ENCODE data around the gene MALL.
"Not testable (repeated sequence)": the region's sequence is repeated elsewhere in the genome, so short reads cannot be mapped to it uniquely, and the experiment has no call there.

Gene MALL

GRCh38 chr2:110120171-110121051, 4.8 kb upstream of the MALL start:
- no peak for DNase-seq

DNA sequence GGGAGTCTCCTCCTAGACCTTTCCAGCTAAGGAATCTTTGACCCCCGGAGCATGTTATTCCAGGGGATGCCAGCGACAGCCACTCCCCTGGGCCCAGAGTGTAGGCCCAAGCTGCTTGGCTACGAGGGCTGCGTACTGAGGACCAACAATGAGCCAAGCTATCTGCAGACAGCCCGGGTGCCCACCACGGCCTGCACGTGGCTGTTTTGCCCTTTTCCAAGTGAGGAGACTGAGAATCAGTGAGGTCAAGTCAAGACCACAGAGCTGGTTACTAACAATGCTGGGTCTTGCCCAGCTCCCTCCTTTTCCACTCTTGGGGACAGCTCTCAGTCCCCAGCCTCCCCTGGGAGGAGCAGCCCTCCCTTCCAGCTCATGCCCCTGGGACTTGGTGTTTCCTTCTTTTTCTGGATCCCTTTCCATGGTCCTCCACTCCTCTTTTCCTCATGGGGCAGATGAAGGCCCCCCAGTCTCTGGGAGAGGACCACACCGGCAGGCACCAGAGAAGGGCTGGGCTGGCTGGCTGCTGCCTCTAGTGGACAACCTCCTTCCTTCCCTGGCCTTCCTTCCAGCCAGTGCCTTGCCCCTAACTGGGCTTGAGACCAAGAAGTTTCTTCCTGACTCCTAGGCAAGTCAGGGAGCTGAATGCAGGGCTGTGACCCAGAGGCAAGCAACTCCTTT, 550 bp upstream of the MALL start:
- DNase-seq, result no peak

- no peak for DNase-seq
Observed at GRCh38 chr2:110114831-110115255, 779 bp downstream of the MALL start.

- DNase-seq, result no peak
Observed at GRCh38 chr2:110113961-110114591, 1.5 kb downstream of the MALL start.

- DNase-seq, result not testable (repeated sequence)
Observed at GRCh38 chr2:110108291-110108690, 7.3 kb downstream of the MALL start.

DNA sequence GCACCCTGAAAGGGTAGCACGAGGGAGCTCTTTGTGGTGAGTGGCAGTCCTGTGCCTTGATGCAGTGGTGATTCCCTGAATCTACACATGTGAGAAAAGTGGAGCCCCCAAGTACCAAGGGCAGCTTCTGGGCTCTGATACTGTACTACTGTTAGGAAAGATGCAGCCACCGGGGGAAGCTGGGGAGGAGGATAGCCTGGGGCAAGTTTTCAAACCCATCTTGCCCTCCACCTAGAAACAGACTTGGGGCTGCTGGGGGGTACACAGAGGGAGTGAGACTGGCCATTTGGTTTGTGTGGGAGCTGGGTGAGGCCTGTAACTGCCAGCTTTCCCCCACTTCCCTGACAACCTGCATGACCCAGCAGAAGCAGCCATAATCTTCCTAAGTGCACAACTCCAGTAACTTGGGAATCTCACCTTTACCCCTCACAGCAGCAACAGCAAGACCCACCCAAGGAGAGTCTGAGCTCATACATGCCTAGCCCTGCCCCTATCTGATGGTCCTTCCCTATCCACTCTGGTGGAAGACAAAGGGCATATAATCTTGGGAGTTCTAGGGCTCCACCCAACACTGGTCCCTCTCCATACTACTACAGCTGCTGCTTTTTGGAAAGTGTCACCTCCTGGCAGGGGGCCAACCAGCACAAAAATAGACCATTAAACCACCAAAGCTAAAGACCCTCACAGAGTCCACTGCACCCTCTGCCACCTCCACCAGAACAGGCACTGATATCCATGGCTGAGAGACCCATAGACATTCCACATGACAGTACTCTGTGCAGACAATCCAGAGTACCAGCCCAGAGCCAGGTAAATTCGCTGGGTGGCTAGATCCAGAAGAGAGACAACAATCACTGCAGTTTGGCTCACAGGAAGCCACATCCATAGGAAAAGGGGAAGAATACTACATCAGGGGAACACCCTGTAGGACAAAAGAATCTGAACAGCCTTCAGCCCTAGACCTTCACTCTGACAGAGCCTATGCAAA, 8.2 kb downstream of the MALL start:
- no peak for DNase-seq

DNA sequence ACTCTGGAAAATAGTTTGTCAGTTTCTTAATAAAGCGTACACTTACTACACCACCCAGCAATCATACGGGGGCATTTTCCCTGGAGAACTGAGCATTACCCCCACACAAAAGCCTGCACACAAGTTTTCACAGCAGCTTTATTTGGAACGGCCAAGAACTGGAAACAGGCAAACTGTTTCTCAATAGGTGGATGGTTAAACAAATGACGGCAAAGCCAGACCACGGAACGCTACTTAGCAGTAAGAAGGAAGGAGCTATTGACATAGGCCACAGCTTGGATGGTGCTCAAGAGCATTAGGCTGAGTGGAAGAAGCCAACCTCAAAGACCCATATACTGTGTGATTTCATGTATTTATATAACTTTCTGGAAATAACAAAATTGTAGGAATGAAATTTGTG, 9.0 kb downstream of the MALL start:
- DNase-seq, result no peak

GRCh38 chr2:110105608-110106467, 9.8 kb downstream of the MALL start:
- DNase-seq, result no peak

GRCh38 chr2:110105183-110105582, 10.4 kb downstream of the MALL start:
- DNase-seq, result no peak

DNA sequence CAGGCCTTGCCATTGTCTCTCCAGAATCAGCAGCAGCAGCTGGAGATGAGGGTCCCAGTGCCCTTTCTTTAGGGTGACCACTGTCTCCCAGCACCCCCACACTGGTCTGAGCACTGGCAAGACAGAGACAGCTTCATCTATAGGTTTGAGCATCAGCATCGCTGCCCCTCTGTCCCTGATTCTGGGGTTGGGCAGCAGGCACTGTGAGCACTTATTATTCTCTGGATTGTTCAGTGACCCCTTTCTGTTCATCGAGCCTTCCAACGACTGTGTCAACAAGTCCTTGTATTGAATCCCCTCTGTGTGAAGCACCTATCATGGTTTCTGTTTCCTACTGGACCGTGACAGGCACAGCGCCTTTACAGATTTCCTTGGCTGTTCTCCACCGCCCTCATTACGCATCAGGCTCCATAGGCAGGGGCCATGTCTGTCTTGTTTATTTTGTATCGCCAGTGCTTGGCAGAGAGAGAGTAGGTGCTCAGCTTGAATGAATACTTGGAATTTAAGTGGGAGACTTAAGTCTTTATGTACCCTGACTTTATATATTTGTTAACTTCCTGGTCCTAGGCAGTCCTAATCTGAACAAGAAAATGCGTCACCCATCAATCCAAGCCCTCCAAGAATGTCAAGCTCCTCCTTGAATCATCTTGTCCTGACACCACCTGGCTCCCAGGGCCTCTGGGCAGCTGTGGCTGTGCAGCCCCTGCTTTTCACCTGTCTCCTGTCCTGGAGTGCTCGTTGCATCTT, 11.4 kb downstream of the MALL start:
- no peak for DNase-seq

DNA sequence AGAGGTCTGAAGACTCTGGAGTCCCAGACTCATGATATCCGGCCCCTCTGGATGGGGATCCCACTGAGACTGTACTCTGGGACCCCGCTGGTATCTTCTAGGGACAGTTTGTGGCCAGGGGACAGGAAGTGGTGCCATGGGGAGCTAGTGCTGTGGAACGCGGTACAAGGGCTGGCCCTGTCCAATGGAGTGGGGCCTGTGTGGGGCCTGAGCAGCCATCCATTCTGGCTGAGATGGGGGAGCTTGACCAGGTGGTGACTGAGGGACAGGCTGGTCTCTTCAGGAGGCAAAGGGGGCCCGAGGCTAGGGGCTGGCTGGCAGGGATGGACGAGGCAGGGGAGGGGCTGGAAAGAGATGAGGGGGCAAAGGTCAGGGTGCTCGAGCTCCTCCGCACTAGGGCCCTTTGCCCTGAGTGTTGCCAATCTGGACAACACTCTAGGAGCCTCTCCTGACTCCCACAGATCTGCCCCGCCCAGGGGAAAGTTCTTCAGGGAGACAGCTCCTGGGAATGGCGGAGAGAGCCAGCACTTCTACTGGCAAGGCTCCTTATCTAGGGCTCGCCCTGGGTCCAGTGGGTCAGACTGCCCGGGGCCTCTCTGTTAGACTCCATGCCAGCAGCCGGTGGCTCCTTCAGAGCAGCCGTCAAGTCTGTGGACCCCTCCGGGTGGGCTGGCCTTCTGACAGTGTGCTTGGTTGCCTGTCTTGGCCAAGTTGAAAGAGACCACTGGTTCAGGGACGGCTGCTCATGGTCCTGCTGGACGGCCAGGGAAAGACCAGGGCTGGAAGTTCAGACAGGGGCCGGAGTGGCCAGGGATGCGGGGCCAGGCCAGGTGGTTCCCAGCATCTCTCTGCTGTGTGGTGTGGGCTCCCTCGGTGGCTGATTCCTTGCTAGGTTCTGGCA, 12.3 kb downstream of the MALL start:
- no peak for DNase-seq

DNA sequence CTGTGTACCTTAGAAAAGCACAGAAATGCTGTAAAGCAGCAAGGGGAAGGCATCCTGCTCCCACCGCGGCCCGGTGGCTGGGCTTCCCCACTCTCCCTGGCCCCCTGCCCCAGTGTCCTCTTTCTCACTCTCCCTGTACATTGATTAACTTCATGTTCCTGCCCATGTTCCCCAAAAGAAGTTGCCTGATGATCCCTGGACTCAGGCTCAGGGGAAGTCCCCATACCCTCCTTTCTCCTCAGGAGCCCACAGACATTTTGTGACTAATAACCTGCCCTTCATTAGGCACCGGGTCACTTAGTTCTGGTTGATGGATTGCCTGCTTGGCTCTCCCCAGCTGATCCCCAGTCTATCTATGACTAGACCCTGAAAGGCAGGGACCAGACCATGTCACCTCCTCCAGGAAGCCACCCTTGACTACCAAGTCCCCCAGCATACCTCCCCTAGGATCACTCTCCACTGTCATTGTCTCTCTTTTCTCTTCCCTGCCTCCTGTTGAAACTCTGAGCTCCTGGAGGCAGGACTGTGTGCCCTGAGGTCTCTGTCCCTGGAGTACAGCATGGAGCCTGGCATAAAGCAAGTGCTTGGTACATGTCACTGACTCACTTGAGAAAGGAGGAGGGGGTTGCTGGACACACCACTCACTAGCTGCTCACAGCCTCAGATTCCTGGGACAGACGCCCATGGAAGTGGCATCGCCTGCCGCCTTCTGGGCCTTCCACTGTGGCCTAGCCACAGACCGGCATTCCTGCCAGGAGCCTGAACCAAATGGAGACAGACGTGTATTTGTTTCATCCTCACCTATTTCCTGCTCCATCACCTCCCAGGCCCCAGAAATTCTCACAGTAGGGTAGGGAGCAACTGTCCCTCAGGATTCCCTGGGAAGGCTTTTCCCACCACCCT, 13.5 kb downstream of the MALL start:
- no peak for DNase-seq

- no peak for DNase-seq
Observed at GRCh38 chr2:110101280-110101844, 14.3 kb downstream of the MALL start.

- not testable (repeated sequence) for DNase-seq
Observed at GRCh38 chr2:110100880-110101279, 14.7 kb downstream of the MALL start.

- no peak for DNase-seq
Observed at GRCh38 chr2:110100480-110100879, 15.1 kb downstream of the MALL start.

DNA sequence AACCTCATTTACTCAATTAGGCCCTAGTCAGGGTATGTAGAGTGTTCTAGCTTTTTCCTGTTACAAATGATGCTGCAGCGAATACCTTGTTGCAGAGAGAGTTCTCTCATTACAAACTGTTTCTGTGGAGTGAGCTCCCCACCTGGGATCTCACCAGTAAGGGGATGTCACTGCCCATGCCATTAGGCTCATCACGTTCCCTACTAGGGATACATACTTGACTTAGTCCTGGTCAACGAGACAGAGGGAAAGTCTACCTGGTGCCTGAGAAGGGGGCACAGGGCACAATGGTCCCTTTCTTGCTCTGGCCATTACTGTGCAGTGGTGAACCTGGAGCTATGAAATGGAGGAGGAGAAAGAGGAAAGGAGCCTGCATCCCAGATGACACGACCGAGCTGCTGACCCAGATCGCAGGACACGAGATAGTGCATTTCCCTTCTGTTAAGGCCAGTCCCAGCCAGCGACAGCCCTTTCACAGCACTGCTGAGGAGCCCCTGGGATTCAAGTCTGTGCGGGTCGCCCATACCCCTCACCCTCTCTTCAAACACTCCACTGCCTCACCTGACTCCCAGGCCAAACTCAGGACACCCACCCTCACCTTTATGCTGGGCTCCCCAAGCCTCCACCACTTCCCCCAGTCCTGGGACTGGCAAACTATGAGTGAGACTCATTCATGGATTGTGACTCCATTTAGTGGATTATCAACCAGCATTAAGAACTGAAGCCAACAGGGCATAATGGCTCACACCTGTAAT, 16.0 kb downstream of the MALL start:
- DNase-seq, result no peak

GRCh38 chr2:110099038-110099425, 16.6 kb downstream of the MALL start:
- DNase-seq, result no peak

Measured in OCI-M1 (cell line).